ENCODE results near the gene NEDD4.

- TF ChIP-seq FOXM1 (IDR thresholded peaks at IDR 0.05; ENCODE audit: borderline replicate concordance, low read depth) (no peak), EP300 (IDR thresholded peaks at IDR 0.05; ENCODE audit: borderline replicate concordance) (no peak), USF1 (IDR thresholded peaks at IDR 0.05) (no peak), MAX (IDR thresholded peaks at IDR 0.05) (no peak), EGR1 (IDR thresholded peaks at IDR 0.05) (no peak), RAD21 (IDR thresholded peaks at IDR 0.05; ENCODE audit: low read depth) (no peak), TAF1 (IDR thresholded peaks at IDR 0.05; ENCODE audit: low read depth) (no peak), CEBPB (IDR thresholded peaks at IDR 0.05) (no peak), TCF12 (IDR thresholded peaks at IDR 0.05; ENCODE audit: low read depth) (no peak), YY1 (IDR thresholded peaks at IDR 0.05; ENCODE audit: low read depth) (no peak), CREB1 (IDR thresholded peaks at IDR 0.05; ENCODE audit: low read depth) (no peak)
Observed at GRCh38 chr15:55816017-55816416, 177.4 kb downstream of the NEDD4 start.

Data from Ishikawa (cell line).